Liver (tissue), 9 donors: Measurements from ENCODE around the gene PDE3A. TPM values are rescaled to one million over a fixed set of nuclear protein-coding genes. Genes with fewer than 3 reads are reported as not detected.

Experiments
- DNase-seq: peaks from one replicate; pipeline ENCODE4 v3.0.0-alpha.2; 2017; ENCODE audit warnings: low spot score
- H3K27ac ChIP-seq, 2 donors: one replicate each; pipeline ENCODE4 v1.7.0; 2013; ENCODE audit warnings: inconsistent platforms in 2 of 2, low read length in 2 of 2, control low read depth in 1 of 2, low read depth in 1 of 2, mild to moderate bottlenecking in 1 of 2
- H3K27me3 ChIP-seq, 4 donors: one replicate each; pipeline versions ENCODE4 v1.6.1 to v1.7.0; 2013; ENCODE audit warnings: low read length in 3 of 4, inconsistent platforms in 1 of 4, mild to moderate bottlenecking in 1 of 4, moderate library complexity in 1 of 4; ENCODE audit not compliant: control insufficient read depth in 4 of 4, insufficient read depth in 4 of 4
- H3K36me3 ChIP-seq, 4 donors: one replicate each; pipeline versions ENCODE4 v1.6.1 to v1.7.0; 2013; ENCODE audit warnings: low read length in 3 of 4, mild to moderate bottlenecking in 3 of 4, low read depth in 1 of 4, moderate library complexity in 1 of 4; ENCODE audit not compliant: control insufficient read depth in 4 of 4, insufficient read depth in 3 of 4
- H3K4me1 ChIP-seq, 4 donors: one replicate each; pipeline versions ENCODE4 v1.6.1 to v1.7.0; 2013; ENCODE audit warnings: low read length in 3 of 4, mild to moderate bottlenecking in 3 of 4, moderate library complexity in 1 of 4; ENCODE audit not compliant: control insufficient read depth in 4 of 4, insufficient read depth in 4 of 4
- H3K4me3 ChIP-seq, 3 donors: one replicate each; pipeline versions ENCODE4 v1.6.1 to v1.7.0; 2013; ENCODE audit warnings: low read length in 3 of 3, control low read depth in 1 of 3, low read depth in 1 of 3, mild to moderate bottlenecking in 1 of 3
- H3K9ac ChIP-seq, 2 donors: one replicate each; pipeline ENCODE4 v1.7.0; 2013; ENCODE audit warnings: low read length in 2 of 2, mild to moderate bottlenecking in 2 of 2, moderate library complexity in 2 of 2, control low read depth in 1 of 2, low read depth in 1 of 2
- H3K9me3 ChIP-seq, 4 donors: one replicate each; pipeline versions ENCODE4 v1.6.1 to v1.7.0; 2013; ENCODE audit warnings: low read length in 3 of 4; ENCODE audit not compliant: control insufficient read depth in 4 of 4
- EGR1 ChIP-seq, 2 donors: IDR thresholded peaks; 2 replicates each; pipeline ENCODE4 v1.6.1; 2016 to 2018; ENCODE audit warnings: antibody characterized with exemption in 2 of 2, low read depth in 2 of 2
- FOXA2 ChIP-seq: IDR thresholded peaks from 2 replicates; pipeline ENCODE4 v1.6.1; 2016; ENCODE audit warnings: antibody characterized with exemption
- GABPA ChIP-seq, 2 donors: IDR thresholded peaks in 1 of 2; conservative IDR thresholded peaks in 1 of 2; 2 replicates each; pipeline ENCODE4 v1.6.1; 2016; ENCODE audit warnings: antibody characterized with exemption in 2 of 2, mild to moderate bottlenecking in 1 of 2, moderate library complexity in 1 of 2
- HNF4A ChIP-seq, 2 donors: conservative IDR thresholded peaks; 2 replicates each; pipeline ENCODE4 v1.6.1; 2016; ENCODE audit warnings: antibody characterized with exemption in 2 of 2, mild to moderate bottlenecking in 2 of 2
- JUND ChIP-seq, 2 donors: IDR thresholded peaks; 2 replicates each; pipeline ENCODE4 v1.6.1; 2016; ENCODE audit warnings: antibody characterized with exemption in 2 of 2
- NR2F2 ChIP-seq: IDR thresholded peaks from 2 replicates; pipeline ENCODE4 v1.6.1; 2016; ENCODE audit warnings: antibody characterized with exemption
- RAD21 ChIP-seq, 2 donors: IDR thresholded peaks; 2 replicates each; pipeline ENCODE4 v1.6.1; 2016; ENCODE audit warnings: antibody characterized with exemption in 2 of 2, mild to moderate bottlenecking in 2 of 2
- RXRA ChIP-seq, 2 donors: IDR thresholded peaks; 2 replicates each; pipeline ENCODE4 v1.6.1; 2017 to 2018; ENCODE audit warnings: antibody characterized with exemption in 2 of 2, mild to moderate bottlenecking in 1 of 2
- SP1 ChIP-seq: IDR thresholded peaks from 2 replicates; pipeline ENCODE4 v1.6.1; 2018; ENCODE audit warnings: antibody characterized with exemption, mild to moderate bottlenecking
- TAF1 ChIP-seq: conservative IDR thresholded peaks from 2 replicates; pipeline ENCODE4 v1.6.1; 2016; ENCODE audit warnings: antibody characterized with exemption, mild to moderate bottlenecking
- YY1 ChIP-seq: IDR thresholded peaks from 2 replicates; pipeline ENCODE4 v1.6.1; 2016; ENCODE audit warnings: antibody characterized with exemption, mild to moderate bottlenecking
- ZBTB33 ChIP-seq: IDR thresholded peaks from 2 replicates; pipeline ENCODE4 v1.6.1; 2016; ENCODE audit warnings: antibody characterized with exemption
- WGBS: extraction: QIAGEN DNeasy Blood & Tissue Kit; methylation state at CpG from one replicate; pipeline ENCODE4 v1.1.7; 2013; 5-methylcytosine and 5-hydroxymethylcytosine counted together
- polyA plus RNA-seq, 2 donors: library from polyadenylated mRNA; stranded (reverse) in 1 of 2; unstranded in 1 of 2; fragments of 200-250 nt in 1 of 2; fragments of >200 nt in 1 of 2; fragmentation: Nextera tagmentation in 1 of 2; extraction: Ambion mirVana in 1 of 2; gene quantifications; one replicate each; pipeline versions ENCODE4 v1.2.1 to v1.2.3, GENCODE V29; 2013 to 2015
- total RNA-seq, 2 donors: library from RNA; depleted of rRNA; stranded (reverse); fragments of >200 nt; gene quantifications; one replicate each; pipeline ENCODE4 v1.2.3, GENCODE V29; 2014
- TF ChIP-seq, protein P1 (sequence below): IDR thresholded peaks from 2 replicates; pipeline ENCODE4 v1.6.1; 2016; ENCODE audit warnings: antibody characterized with exemption, mild to moderate bottlenecking
- TF ChIP-seq, protein P2 (sequence below): IDR thresholded peaks from 2 replicates; pipeline ENCODE4 v1.6.1; 2016; ENCODE audit warnings: antibody characterized with exemption
- donor health status: healthy.
- donor health status: healthy.
- donor health status: healthy.
- donor health status: healthy.
- donor health status: healthy.

PDE3A gene
- total and polyA plus RNA-seq, 4 donors = 0.50 to 3.8 (median 2.2) TPM

DNA sequence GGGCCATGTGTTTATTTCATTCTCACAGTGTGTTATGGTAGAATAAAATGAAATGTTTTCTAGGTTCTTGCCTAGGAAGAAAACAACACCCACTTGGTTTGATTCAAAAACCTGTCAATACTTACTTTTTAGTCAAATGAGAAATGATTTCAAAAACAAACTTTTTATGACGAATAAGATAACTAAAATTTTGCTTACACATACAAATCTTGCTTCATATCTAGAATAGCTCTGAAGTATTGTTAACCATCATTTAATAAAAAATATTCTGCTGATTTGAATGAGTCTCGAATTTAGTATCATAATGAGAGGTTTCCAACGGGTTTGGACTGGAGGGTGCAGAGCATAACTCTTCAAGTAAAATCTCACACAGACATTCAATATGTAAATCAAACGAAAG is 350.0 kb downstream of the PDE3A start:
- TF ChIP-seq HNF4A (conservative IDR thresholded peaks at IDR 0.05) = no peak
- no peak for TF ChIP-seq YY1
- TF ChIP-seq GABPA (IDR thresholded peaks at IDR 0.05 in 1 of 2, conservative IDR thresholded peaks at IDR 0.05 in 1 of 2) = no peak
- TF ChIP-seq, protein P1, sequence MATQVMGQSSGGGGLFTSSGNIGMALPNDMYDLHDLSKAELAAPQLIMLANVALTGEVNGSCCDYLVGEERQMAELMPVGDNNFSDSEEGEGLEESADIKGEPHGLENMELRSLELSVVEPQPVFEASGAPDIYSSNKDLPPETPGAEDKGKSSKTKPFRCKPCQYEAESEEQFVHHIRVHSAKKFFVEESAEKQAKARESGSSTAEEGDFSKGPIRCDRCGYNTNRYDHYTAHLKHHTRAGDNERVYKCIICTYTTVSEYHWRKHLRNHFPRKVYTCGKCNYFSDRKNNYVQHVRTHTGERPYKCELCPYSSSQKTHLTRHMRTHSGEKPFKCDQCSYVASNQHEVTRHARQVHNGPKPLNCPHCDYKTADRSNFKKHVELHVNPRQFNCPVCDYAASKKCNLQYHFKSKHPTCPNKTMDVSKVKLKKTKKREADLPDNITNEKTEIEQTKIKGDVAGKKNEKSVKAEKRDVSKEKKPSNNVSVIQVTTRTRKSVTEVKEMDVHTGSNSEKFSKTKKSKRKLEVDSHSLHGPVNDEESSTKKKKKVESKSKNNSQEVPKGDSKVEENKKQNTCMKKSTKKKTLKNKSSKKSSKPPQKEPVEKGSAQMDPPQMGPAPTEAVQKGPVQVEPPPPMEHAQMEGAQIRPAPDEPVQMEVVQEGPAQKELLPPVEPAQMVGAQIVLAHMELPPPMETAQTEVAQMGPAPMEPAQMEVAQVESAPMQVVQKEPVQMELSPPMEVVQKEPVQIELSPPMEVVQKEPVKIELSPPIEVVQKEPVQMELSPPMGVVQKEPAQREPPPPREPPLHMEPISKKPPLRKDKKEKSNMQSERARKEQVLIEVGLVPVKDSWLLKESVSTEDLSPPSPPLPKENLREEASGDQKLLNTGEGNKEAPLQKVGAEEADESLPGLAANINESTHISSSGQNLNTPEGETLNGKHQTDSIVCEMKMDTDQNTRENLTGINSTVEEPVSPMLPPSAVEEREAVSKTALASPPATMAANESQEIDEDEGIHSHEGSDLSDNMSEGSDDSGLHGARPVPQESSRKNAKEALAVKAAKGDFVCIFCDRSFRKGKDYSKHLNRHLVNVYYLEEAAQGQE = no peak
- TF ChIP-seq, protein P2, sequence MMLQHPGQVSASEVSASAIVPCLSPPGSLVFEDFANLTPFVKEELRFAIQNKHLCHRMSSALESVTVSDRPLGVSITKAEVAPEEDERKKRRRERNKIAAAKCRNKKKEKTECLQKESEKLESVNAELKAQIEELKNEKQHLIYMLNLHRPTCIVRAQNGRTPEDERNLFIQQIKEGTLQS = no peak
- no peak for TF ChIP-seq EGR1 (IDR thresholded peaks at IDR 0.05; ENCODE audit: low read depth in 2 of 2)
- TF ChIP-seq SP1 = no peak
- TF ChIP-seq RAD21 (IDR thresholded peaks at IDR 0.05) = no peak
- TF ChIP-seq TAF1 = no peak
- no peak for TF ChIP-seq NR2F2
- TF ChIP-seq RXRA (IDR thresholded peaks at IDR 0.05) = no peak
- no peak for TF ChIP-seq JUND (IDR thresholded peaks at IDR 0.05)
- Histone ChIP-seq H3K27ac (no peak overlapping the region), H3K4me3 (no peak overlapping the region), H3K9me3 (no peaks in the 10 kb centered on the region), H3K36me3 (no peaks in the 10 kb centered on the region), H3K9ac (no peak overlapping the region), H3K27me3 (peaks cover 0 to 2% (median 0%) of the 10 kb centered on the region in 4 donors), H3K4me1 (no peaks in the 10 kb centered on the region)
- no peak for DNase-seq
- 86% methylated on average over 4 of the region's 4 CpGs for WGBS

DNA sequence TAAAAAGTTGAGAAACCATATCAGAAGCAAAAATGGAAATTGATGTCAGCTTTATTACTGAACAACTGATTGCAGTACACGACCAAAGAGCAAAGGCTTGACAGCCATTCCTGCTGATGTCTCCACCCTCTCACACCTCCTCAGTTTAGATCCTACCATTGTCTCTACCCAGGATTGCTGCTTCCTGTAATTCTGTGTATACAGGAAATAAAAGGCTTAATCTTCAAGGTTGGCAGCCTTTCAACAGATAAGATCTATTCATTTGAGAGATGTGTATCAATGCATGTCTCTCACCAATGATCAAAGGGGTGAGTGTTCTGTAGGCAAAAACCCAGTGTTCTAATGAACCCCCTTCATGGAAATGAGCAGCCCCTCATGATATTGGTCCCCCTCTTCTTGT is 353.8 kb downstream of the PDE3A start:
- TF ChIP-seq NR2F2 (no peak), ZBTB33 (no peak), FOXA2 (no peak), RAD21 (IDR thresholded peaks at IDR 0.05) (no peak), JUND (IDR thresholded peaks at IDR 0.05) (no peak), EGR1 (IDR thresholded peaks at IDR 0.05; ENCODE audit: low read depth in 2 of 2) (no peak)
- TF ChIP-seq, protein P2 = no peak
- no peaks in the 10 kb centered on the region for H3K9me3 ChIP-seq
- H3K9ac ChIP-seq = no peak overlapping the region
- DNase-seq = no peak
- 46% methylated on average over 1 of the region's 1 CpG for WGBS
- H3K27ac ChIP-seq = no peak overlapping the region
- H3K4me1 ChIP-seq = no peaks in the 10 kb centered on the region
- H3K4me3 ChIP-seq = no peak overlapping the region
- H3K36me3 ChIP-seq = no peaks in the 10 kb centered on the region
- H3K27me3 ChIP-seq = peaks cover 0 to 2% (median 0%) of the 10 kb centered on the region in 4 donors
